DND-41 (cell line): ENCODE results near the gene RANBP17.

Experiments used
- CTCF ChIP-seq: IDR thresholded peaks from 2 replicates; pipeline ENCODE4 v1.5.1; 2012; ENCODE audit warnings: borderline replicate concordance, low read length, moderate library complexity, mild to moderate bottlenecking; ENCODE audit not compliant: poor library complexity, severe bottlenecking; ENCODE audit errors: extremely low read depth
- EZH2 ChIP-seq: IDR thresholded peaks from 3 replicates; pipeline ENCODE4 v1.6.1; 2012; ENCODE audit warnings: borderline replicate concordance, low read depth, mild to moderate bottlenecking, moderate library complexity, low read length, inconsistent platforms; ENCODE audit not compliant: severe bottlenecking

GRCh38 chr5:170896779-170897178 lies 35.0 kb downstream of the RANBP17 start:
- TF ChIP-seq CTCF (no peak), EZH2 (no peak)
